Hippocampal formation (tissue), 2 donors: Measurements from ENCODE around the gene PUM2.

Experiments
- DNase-seq, 2 donors: peaks; one replicate each; lab custom pipeline; 2025; lab: John Stamatoyannopoulos, UW

Gene PUM2

GRCh38 chr2:20199633-20200270 is 150.9 kb downstream of the PUM2 start:
- no peak for DNase-seq

GRCh38 chr2:20198796-20199632 is 151.6 kb downstream of the PUM2 start:
- DNase-seq = no peak
